ENCODE results near the gene RHPN2. TPM values are rescaled to one million over a fixed set of nuclear protein-coding genes. Genes with fewer than 3 reads are reported as not detected.

The RHPN2 gene
- total RNA-seq, 1 experiment from 2014 or later = 21.3 TPM

DNA sequence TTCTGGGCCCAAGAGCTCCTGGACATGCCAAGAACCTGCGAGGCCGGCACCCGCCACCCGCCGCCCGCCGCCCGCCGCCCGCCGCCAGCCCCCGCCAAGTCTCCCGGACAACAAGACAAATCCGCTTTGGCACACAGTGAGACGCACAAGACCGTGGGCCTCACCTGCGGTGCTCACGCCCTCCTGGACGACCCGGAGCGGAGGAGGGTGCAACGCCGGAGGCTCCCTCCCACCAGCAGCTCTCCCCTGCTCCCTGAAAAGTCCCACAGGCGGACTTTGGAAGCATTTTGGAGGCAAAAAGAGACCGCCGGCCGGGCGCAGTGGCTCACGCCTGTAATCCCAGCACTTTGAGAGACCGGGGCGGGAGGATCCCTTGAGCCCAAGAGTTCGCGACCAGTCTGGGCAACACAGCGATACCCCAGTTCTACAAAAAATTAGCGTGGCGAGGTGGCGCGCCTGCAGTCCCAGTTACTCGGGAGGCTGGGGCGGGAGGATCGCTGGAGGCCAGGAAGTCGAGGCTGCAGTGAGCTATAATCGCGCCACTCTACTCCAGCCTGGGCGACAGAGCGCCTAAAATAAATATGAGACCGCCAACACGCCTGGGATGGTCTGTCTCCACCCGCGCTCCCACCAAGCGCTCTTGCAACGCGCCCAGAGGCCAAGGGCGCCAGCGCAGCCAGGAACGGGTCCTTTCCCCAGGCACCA lies 783 bp downstream of the RHPN2 start:
- H3K79me2 ChIP-seq (ENCODE audit: low read depth) = peaks cover 54% of the 10 kb centered on the region
- DNase-seq = no peak
- H3F3A ChIP-seq (ENCODE audit: insufficient read depth, low read depth) = peaks cover 17% of the 10 kb centered on the region; the same call in 1 of the 2 replicates
- H2AFZ ChIP-seq = no peak overlapping the region
- no TSS peak for BruUV-seq (replicated peaks)
- H3K36me3 ChIP-seq (ENCODE audit: low read depth) = 0 out of 2 replicates have a peak, but pooled peaks cover 3% of the 10 kb centered on the region
- 0 out of 2 replicates have a peak overlapping the region, but pooled peaks have one; percentile 4 for H3K27ac ChIP-seq
- no peaks in the 10 kb centered on the region for H3K9me2 ChIP-seq (ENCODE audit: insufficient read depth)
- TF ChIP-seq, protein P1, sequence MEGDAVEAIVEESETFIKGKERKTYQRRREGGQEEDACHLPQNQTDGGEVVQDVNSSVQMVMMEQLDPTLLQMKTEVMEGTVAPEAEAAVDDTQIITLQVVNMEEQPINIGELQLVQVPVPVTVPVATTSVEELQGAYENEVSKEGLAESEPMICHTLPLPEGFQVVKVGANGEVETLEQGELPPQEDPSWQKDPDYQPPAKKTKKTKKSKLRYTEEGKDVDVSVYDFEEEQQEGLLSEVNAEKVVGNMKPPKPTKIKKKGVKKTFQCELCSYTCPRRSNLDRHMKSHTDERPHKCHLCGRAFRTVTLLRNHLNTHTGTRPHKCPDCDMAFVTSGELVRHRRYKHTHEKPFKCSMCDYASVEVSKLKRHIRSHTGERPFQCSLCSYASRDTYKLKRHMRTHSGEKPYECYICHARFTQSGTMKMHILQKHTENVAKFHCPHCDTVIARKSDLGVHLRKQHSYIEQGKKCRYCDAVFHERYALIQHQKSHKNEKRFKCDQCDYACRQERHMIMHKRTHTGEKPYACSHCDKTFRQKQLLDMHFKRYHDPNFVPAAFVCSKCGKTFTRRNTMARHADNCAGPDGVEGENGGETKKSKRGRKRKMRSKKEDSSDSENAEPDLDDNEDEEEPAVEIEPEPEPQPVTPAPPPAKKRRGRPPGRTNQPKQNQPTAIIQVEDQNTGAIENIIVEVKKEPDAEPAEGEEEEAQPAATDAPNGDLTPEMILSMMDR (conservative IDR thresholded peaks at IDR 0.05) = no peak
- TF ChIP-seq EZH2 (IDR thresholded peaks at IDR 0.05; ENCODE audit: low read depth) = no peak
- peaks cover 36% of the 10 kb centered on the region for H3K4me1 ChIP-seq (replicated peaks; ENCODE audit: insufficient read depth)
- peak overlapping the region; percentile 87 for H3K4me2 ChIP-seq
- no peaks in the 10 kb centered on the region for H3K27me3 ChIP-seq (ENCODE audit: insufficient read depth, low read depth)
- peak overlapping the region; percentile 99 for H3K4me3 ChIP-seq
- intact Hi-C loops (cut with micrococcal nuclease; ENCODE audit: unreplicated experiment) = no loop called here
- POLR2A ChIA-PET (ENCODE audit: unreplicated experiment) = interaction anchor here (0.6 to 0.7 kb wide), 2 partner anchors 8 to 17 kb away, joined by 4 to 11 read pairs; no protein-coding TSS in a partner anchor
- peaks cover 41% of the 10 kb centered on the region for H4K20me1 ChIP-seq (ENCODE audit: insufficient read depth)
- CTCF ChIA-PET = no interaction called here
- no peaks in the 10 kb centered on the region for H3K9me3 ChIP-seq (ENCODE audit: insufficient read depth, low read depth)

DNA sequence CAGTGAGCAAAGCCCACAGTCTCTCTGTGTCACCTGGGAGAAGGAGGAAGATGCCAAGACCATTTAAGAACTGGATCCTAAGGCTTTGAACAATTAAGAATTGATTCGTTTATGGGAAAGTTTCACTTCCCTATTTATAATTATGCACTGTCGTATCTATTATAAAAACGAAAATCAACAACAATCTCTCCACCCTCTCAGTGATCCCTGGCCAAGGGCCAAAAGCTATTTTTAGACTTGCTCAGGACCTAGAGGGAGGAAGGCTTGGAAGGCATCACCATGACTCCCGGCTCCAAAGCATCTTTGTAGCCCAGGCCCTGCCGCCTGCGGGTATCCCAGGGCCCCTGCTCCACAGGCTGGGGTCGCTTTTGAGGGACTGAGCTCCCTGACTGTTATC lies 1.3 kb downstream of the RHPN2 start:
- no TSS peak for BruUV-seq (replicated peaks)
- Histone ChIP-seq H2AFZ (no peak overlapping the region), H3K79me2 (ENCODE audit: low read depth) (peaks cover 59% of the 10 kb centered on the region)

DNA sequence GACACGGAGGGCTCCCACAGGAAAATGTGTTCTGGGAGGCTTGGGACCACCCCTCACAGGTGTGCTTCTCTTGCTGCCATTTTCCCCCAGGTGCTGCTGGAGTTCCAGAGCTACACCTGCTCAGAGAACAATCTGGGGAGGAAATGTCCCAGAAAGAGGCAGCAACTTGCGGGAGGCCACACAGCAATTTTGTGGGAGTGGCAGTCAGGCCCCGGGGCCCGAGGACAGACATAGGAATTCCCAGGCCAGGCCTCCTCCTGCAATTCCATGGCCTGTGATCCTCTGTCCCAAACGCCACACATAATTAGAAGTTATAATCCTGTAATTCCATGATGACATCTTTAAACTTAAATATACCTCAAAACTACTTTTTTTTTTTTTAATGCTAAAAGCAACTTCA lies 1.8 kb downstream of the RHPN2 start:
- peaks cover 21% of the 10 kb centered on the region; the same call in 1 of the 2 replicates for H3F3A ChIP-seq (ENCODE audit: insufficient read depth, low read depth)
- peaks cover 36% of the 10 kb centered on the region for H3K4me1 ChIP-seq (replicated peaks; ENCODE audit: insufficient read depth)
- no peaks in the 10 kb centered on the region for H3K27me3 ChIP-seq (ENCODE audit: insufficient read depth, low read depth)
- peak overlapping the region; percentile 99 for H3K4me3 ChIP-seq
- H2AFZ ChIP-seq = no peak overlapping the region
- H3K79me2 ChIP-seq (ENCODE audit: low read depth) = peaks cover 64% of the 10 kb centered on the region
- TF ChIP-seq, protein P1 (conservative IDR thresholded peaks at IDR 0.05) = no peak
- TF ChIP-seq EZH2 (IDR thresholded peaks at IDR 0.05; ENCODE audit: low read depth) = no peak
- peaks cover 41% of the 10 kb centered on the region for H4K20me1 ChIP-seq (ENCODE audit: insufficient read depth)
- peak overlapping the region; percentile 87 for H3K4me2 ChIP-seq
- no peak overlapping the region for H3K27ac ChIP-seq
- ChIA-PET CTCF (no interaction called here), POLR2A (ENCODE audit: unreplicated experiment) (interaction anchor here (0.6 kb wide), 1 partner anchor 18 kb away, joined by 4 read pairs; no protein-coding TSS in a partner anchor)
- DNase-seq = no peak
- intact Hi-C loops (cut with micrococcal nuclease; ENCODE audit: unreplicated experiment) = no loop called here
- 0 out of 2 replicates have a peak, but pooled peaks cover 6% of the 10 kb centered on the region for H3K36me3 ChIP-seq (ENCODE audit: low read depth)
- no peaks in the 10 kb centered on the region for H3K9me2 ChIP-seq (ENCODE audit: insufficient read depth)
- BruUV-seq (replicated peaks) = TSS peak; percentile 48
- no peaks in the 10 kb centered on the region for H3K9me3 ChIP-seq (ENCODE audit: insufficient read depth, low read depth)

More for the DNA sequence above, 1.3 kb downstream of the RHPN2 start:
- H3K36me3 ChIP-seq (ENCODE audit: low read depth) = 0 out of 2 replicates have a peak, but pooled peaks cover 3% of the 10 kb centered on the region
- H3K27me3 ChIP-seq (ENCODE audit: insufficient read depth, low read depth) = no peaks in the 10 kb centered on the region
- peaks cover 41% of the 10 kb centered on the region for H4K20me1 ChIP-seq (ENCODE audit: insufficient read depth)
- ChIA-PET POLR2A (ENCODE audit: unreplicated experiment) (interaction anchor here (0.6 kb wide), 1 partner anchor 17 kb away, joined by 4 read pairs; no protein-coding TSS in a partner anchor), CTCF (no interaction called here)
- H3K4me1 ChIP-seq (replicated peaks; ENCODE audit: insufficient read depth) = peaks cover 36% of the 10 kb centered on the region
- H3F3A ChIP-seq (ENCODE audit: insufficient read depth, low read depth) = peaks cover 18% of the 10 kb centered on the region; the same call in 1 of the 2 replicates
- TF ChIP-seq EZH2 (IDR thresholded peaks at IDR 0.05; ENCODE audit: low read depth) = no peak
- TF ChIP-seq, protein P1 (conservative IDR thresholded peaks at IDR 0.05) = no peak
- H3K27ac ChIP-seq = no peak overlapping the region
- peak overlapping the region; percentile 99 for H3K4me3 ChIP-seq
- no peaks in the 10 kb centered on the region for H3K9me3 ChIP-seq (ENCODE audit: insufficient read depth, low read depth)
- peak overlapping the region; percentile 87 for H3K4me2 ChIP-seq
- no peak for DNase-seq
- intact Hi-C loops (cut with micrococcal nuclease; ENCODE audit: unreplicated experiment) = no loop called here
- no peaks in the 10 kb centered on the region for H3K9me2 ChIP-seq (ENCODE audit: insufficient read depth)
